ENCODE results near the gene ABTB2. TPM values are rescaled to one million over a fixed set of nuclear protein-coding genes. Genes with fewer than 3 reads are reported as not detected.
A peak's percentile ranks its signal among the peaks of the same experiment; 100 is the strongest.

Gene ABTB2
- total and polyA plus RNA-seq, 7 donors = 4.5 to 24.7 (median 18.5) TPM

- intact Hi-C loops (cut with DNase I) = no loop called here
- Histone ChIP-seq H3K4me3 (no peak overlapping the region), H3K27ac (no peak overlapping the region), H3K27me3 (ENCODE audit: insufficient read depth in 3 of 3, low read length in 2 of 3) (no peaks in the 10 kb centered on the region), H3K4me1 (peaks cover 9% of the 10 kb centered on the region), H3K9me3 (no peaks in the 10 kb centered on the region), H3K36me3 (ENCODE audit: insufficient read depth in 1 of 2, low read depth in 1 of 2) (peaks cover 0 to 61% of the 10 kb centered on the region in 2 donors)
- ATAC-seq (no peak), DNase-seq (peak in 1 of 2 donors; percentile 46)
- no peak for TF ChIP-seq CTCF (IDR thresholded peaks at IDR 0.05)
- WGBS, 3 donors = 86 to 88% (median 86%) methylated on average over 13 of the region's 13 CpGs
Measured at GRCh38 chr11:34165121-34165520, 192.7 kb downstream of the ABTB2 start.

GRCh38 chr11:34162856-34163255, 195.0 kb downstream of the ABTB2 start:
- TF ChIP-seq CTCF (IDR thresholded peaks at IDR 0.05) = no peak
- no peak for ATAC-seq

DNA sequence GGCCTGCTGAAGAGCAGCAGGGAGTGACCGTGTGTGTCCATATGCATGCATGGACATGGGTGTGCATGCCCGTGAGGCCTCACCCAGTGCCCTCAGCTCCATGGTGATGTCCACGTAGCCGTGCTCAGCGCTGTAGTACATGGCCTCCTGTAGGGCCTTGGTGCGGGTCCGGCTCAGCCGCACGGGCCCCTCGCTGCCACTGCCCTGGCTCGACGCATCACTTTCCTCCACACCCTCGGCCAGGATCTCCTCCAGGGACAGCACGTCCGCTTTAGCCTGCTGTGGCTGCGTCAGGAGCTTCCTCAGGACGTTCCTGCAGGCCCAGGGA, 195.4 kb downstream of the ABTB2 start:
- intact Hi-C loops (cut with DNase I) = loop anchor here in 1 of 2 donors (5.0 kb wide), 1 partner anchor 330 kb away; no protein-coding TSS in a partner anchor
- Histone ChIP-seq H3K4me3 (no peak overlapping the region), H3K4me1 (no peaks in the 10 kb centered on the region), H3K27ac (no peak overlapping the region), H3K36me3 (ENCODE audit: insufficient read depth in 1 of 2, low read depth in 1 of 2) (peaks cover 0 to 72% of the 10 kb centered on the region in 2 donors), H3K9me3 (no peaks in the 10 kb centered on the region), H3K27me3 (ENCODE audit: insufficient read depth in 3 of 3, low read length in 2 of 3) (no peaks in the 10 kb centered on the region)
- 86 to 90% (median 87%) methylated on average over 17 of the region's 17 CpGs for WGBS, 3 donors
- peak in 1 of 2 donors; percentile 46 for DNase-seq
- no peak for ATAC-seq
- no peak for TF ChIP-seq CTCF (IDR thresholded peaks at IDR 0.05)

More at GRCh38 chr11:34162856-34163255, 195.0 kb downstream of the ABTB2 start:
- H3K27ac ChIP-seq = no peak overlapping the region
- H3K4me3 ChIP-seq = no peak overlapping the region
- no peaks in the 10 kb centered on the region for H3K4me1 ChIP-seq
- H3K9me3 ChIP-seq = no peaks in the 10 kb centered on the region
- intact Hi-C loops (cut with DNase I) = loop anchor here in 1 of 2 donors (5.0 kb wide), 1 partner anchor 329 kb away; no protein-coding TSS in a partner anchor
- WGBS, 3 donors = 91 to 93% (median 93%) methylated on average over 7 of the region's 7 CpGs
- H3K36me3 ChIP-seq (ENCODE audit: insufficient read depth in 1 of 2, low read depth in 1 of 2) = peaks cover 0 to 69% of the 10 kb centered on the region in 2 donors
- peak in 1 of 2 donors; percentile 6 for DNase-seq
- no peaks in the 10 kb centered on the region for H3K27me3 ChIP-seq (ENCODE audit: insufficient read depth in 3 of 3, low read length in 2 of 3)

DNA sequence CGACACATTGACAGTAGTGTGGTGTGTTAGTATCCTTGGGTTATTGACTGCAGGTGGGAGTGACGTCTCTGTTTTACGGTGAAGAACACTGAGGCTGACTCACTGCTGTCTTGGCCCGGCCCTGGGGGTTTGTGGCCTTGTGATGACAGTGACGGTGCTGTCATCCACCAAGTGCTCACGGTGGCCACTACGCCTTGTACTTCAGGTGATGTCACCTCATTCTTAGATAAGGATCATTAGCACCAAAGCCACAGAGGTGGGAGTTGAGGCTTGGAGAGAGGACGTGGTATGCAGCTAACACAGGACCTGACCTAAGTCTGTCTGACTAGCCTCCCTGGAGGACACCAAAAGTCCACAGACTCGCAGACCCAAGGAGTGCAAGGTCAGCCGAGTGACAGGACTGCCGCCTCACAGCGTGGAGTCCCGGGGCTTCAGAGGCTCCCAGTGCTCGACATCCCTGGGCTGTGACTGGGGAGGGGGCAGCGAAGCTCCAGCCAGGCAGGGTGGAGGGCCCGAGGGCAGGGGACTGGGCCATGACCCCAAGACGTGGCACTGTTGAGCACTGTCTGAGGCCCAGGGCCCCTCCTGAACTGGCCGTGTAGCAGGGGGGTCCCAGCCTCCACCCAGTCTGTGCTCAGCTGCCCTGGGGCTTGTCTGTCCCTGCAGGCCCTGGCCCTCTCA, 195.9 kb downstream of the ABTB2 start:
- peak in 1 of 4 donors; percentile 31 for ATAC-seq

More for the DNA sequence above, 195.9 kb downstream of the ABTB2 start:
- no peak for TF ChIP-seq CTCF (IDR thresholded peaks at IDR 0.05)
- Histone ChIP-seq H3K9me3 (no peaks in the 10 kb centered on the region), H3K36me3 (ENCODE audit: insufficient read depth in 1 of 2, low read depth in 1 of 2) (peaks cover 0 to 69% of the 10 kb centered on the region in 2 donors), H3K27ac (no peak overlapping the region), H3K4me1 (no peaks in the 10 kb centered on the region), H3K27me3 (ENCODE audit: insufficient read depth in 3 of 3, low read length in 2 of 3) (no peaks in the 10 kb centered on the region), H3K4me3 (no peak overlapping the region)
- peak in 1 of 2 donors; percentile 16 for DNase-seq
- intact Hi-C loops (cut with DNase I) = loop anchor here in 1 of 2 donors (5.0 kb wide), 1 partner anchor 330 kb away; no protein-coding TSS in a partner anchor
- 80 to 82% (median 82%) methylated on average over 18 of the region's 18 CpGs for WGBS, 3 donors

Data from psoas muscle (tissue), 8 donors.